Measurements from ENCODE around the gene RASGRP3. TPM values are rescaled to one million over a fixed set of nuclear protein-coding genes. Genes with fewer than 3 reads are reported as not detected.

RASGRP3 gene
- total RNA-seq, 1 experiment from 2014 or later = 4.6 TPM

DNA sequence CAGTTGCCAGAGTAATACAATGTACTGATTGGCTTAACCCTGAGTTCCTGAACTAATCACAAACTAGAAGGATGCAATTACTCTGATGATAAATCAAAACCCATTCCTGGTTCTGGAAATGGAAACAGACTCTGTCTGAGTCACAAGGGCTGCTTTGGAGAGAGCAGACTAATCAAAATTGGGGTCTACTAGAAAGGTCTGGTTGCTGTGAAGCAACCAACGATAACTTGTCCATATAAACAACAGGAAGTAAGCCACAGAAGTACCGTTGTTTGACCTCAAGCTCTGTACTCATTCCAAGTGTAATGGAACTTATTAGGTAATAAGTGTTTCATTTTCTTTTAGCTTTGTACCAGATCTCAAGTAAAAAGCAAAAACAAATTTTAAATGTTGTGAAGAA, 49.7 kb downstream of the RASGRP3 start:
- CTCF ChIA-PET = no interaction called here
- Mint-ChIP-seq H3K9me3 (ENCODE audit: low read depth, unreplicated experiment) (no peaks in the 10 kb centered on the region), H3K4me3 (ENCODE audit: low read depth, unreplicated experiment) (no peak overlapping the region), H3K27ac (ENCODE audit: unreplicated experiment) (no peak overlapping the region), H3K4me1 (ENCODE audit: low read depth, unreplicated experiment) (no peaks in the 10 kb centered on the region), H3K27me3 (ENCODE audit: unreplicated experiment) (no peaks in the 10 kb centered on the region), H3K36me3 (ENCODE audit: insufficient read depth, unreplicated experiment) (no peaks in the 10 kb centered on the region)
- TF ChIP-seq, protein P1, sequence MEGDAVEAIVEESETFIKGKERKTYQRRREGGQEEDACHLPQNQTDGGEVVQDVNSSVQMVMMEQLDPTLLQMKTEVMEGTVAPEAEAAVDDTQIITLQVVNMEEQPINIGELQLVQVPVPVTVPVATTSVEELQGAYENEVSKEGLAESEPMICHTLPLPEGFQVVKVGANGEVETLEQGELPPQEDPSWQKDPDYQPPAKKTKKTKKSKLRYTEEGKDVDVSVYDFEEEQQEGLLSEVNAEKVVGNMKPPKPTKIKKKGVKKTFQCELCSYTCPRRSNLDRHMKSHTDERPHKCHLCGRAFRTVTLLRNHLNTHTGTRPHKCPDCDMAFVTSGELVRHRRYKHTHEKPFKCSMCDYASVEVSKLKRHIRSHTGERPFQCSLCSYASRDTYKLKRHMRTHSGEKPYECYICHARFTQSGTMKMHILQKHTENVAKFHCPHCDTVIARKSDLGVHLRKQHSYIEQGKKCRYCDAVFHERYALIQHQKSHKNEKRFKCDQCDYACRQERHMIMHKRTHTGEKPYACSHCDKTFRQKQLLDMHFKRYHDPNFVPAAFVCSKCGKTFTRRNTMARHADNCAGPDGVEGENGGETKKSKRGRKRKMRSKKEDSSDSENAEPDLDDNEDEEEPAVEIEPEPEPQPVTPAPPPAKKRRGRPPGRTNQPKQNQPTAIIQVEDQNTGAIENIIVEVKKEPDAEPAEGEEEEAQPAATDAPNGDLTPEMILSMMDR (IDR thresholded peaks at IDR 0.05; ENCODE audit: unreplicated experiment) = no peak
- intact Hi-C loops (cut with micrococcal nuclease; ENCODE audit: unreplicated experiment) = no loop called here
- DNase-seq = no peak
- no TSS peak for BruUV-seq (replicated peaks)

DNA sequence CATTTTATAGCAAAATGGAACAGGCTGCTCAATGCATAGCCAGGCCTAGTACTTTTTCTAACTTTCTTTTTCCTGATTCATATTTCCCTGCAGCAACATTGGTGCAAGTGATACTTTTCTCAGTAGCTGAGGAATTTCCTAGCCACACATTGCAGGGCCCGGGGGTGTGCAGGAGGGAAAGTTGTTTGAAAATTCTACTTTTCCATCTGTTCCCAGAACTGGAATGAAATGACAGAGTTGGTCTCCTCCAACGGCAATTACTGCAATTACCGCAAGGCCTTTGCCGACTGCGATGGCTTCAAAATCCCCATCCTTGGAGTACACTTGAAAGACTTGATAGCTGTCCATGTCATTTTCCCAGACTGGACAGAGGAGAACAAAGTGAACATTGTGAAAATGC, 50.5 kb downstream of the RASGRP3 start:
- no peak for DNase-seq
- H3K27ac Mint-ChIP-seq (ENCODE audit: unreplicated experiment) = no peak overlapping the region
- no peaks in the 10 kb centered on the region for H3K36me3 Mint-ChIP-seq (ENCODE audit: insufficient read depth, unreplicated experiment)
- CTCF ChIA-PET = no interaction called here
- H3K4me1 Mint-ChIP-seq (ENCODE audit: low read depth, unreplicated experiment) = no peaks in the 10 kb centered on the region
- BruUV-seq (replicated peaks) = no TSS peak
- TF ChIP-seq, protein P1 (IDR thresholded peaks at IDR 0.05; ENCODE audit: unreplicated experiment) = no peak
- no peaks in the 10 kb centered on the region for H3K27me3 Mint-ChIP-seq (ENCODE audit: unreplicated experiment)
- intact Hi-C loops (cut with micrococcal nuclease; ENCODE audit: unreplicated experiment) = no loop called here
- no peak overlapping the region for H3K4me3 Mint-ChIP-seq (ENCODE audit: low read depth, unreplicated experiment)
- no peaks in the 10 kb centered on the region for H3K9me3 Mint-ChIP-seq (ENCODE audit: low read depth, unreplicated experiment)

DNA sequence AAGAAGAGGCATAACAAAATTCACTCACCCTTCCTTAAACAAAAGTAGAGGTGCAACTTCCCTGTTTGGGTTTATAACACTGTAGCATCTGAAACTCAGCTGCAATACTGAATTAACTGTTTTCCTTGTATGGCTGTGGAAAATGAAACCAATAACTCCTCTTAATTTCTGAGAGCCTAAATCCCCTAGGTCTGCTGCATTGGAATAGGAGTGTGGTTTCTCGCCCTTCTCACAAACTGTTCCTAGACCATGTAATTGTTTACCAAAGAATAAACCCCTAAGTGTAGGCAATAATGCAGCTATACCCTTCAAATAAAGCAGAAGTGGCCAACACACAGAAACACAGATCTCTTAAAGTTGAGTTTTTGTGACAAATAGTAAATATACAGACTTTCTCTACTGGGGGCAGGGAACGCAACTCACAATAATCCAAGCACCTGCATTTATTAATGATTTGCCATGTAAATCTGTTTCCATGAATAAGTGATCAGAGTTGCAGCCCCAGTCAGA, 52.0 kb downstream of the RASGRP3 start:
- Mint-ChIP-seq H3K27ac (ENCODE audit: unreplicated experiment) (no peak overlapping the region), H3K9me3 (ENCODE audit: low read depth, unreplicated experiment) (no peaks in the 10 kb centered on the region), H3K36me3 (ENCODE audit: insufficient read depth, unreplicated experiment) (no peaks in the 10 kb centered on the region), H3K27me3 (ENCODE audit: unreplicated experiment) (no peaks in the 10 kb centered on the region), H3K4me1 (ENCODE audit: low read depth, unreplicated experiment) (no peaks in the 10 kb centered on the region), H3K4me3 (ENCODE audit: low read depth, unreplicated experiment) (no peak overlapping the region)
- DNase-seq = no peak
- TF ChIP-seq, protein P1 (IDR thresholded peaks at IDR 0.05; ENCODE audit: unreplicated experiment) = no peak
- intact Hi-C loops (cut with micrococcal nuclease; ENCODE audit: unreplicated experiment) = no loop called here
- CTCF ChIA-PET = no interaction called here
- no TSS peak for BruUV-seq (replicated peaks)

DNA sequence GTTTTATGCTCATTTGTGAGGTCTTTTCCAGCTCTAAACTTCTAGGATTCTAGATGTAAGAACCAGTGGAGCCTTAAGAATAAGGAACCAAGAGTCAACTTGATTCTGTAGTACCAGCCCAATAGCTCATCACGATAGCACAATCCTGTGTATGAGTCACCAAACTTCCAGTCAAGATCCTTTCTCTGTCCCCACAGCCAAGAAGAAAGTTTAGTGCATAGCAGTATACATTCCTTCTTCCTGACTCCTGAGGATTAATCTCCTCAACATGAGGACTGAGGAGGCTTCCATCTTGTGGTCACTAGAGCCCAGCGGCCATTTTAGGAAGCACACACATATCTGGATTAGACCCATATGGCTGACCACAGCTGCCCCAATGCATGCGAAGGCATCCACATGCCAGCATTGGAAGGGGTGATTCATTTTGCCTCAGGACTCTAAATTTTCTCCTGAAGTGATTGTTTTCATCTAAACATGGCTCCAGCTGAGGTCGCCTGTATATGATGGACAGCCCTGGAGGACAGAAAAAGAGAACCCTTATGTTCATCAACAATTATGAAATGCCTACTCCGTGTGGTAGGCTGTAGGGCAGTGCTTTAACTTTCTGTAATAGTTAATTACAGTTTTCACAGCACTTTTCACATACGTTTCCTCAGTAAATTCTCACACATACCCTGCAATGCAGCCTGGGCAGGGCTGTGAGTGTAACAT, 53.5 kb downstream of the RASGRP3 start:
- H3K9me3 Mint-ChIP-seq (ENCODE audit: low read depth, unreplicated experiment) = no peaks in the 10 kb centered on the region
- CTCF ChIA-PET = no interaction called here
- H3K4me1 Mint-ChIP-seq (ENCODE audit: low read depth, unreplicated experiment) = no peaks in the 10 kb centered on the region
- TF ChIP-seq, protein P1 (IDR thresholded peaks at IDR 0.05; ENCODE audit: unreplicated experiment) = no peak
- intact Hi-C loops (cut with micrococcal nuclease; ENCODE audit: unreplicated experiment) = no loop called here
- no peak for DNase-seq
- no peak overlapping the region for H3K27ac Mint-ChIP-seq (ENCODE audit: unreplicated experiment)
- H3K27me3 Mint-ChIP-seq (ENCODE audit: unreplicated experiment) = no peaks in the 10 kb centered on the region
- BruUV-seq (replicated peaks) = no TSS peak
- no peak overlapping the region for H3K4me3 Mint-ChIP-seq (ENCODE audit: low read depth, unreplicated experiment)
- H3K36me3 Mint-ChIP-seq (ENCODE audit: insufficient read depth, unreplicated experiment) = no peaks in the 10 kb centered on the region

All from Calu3 (cell line).